GM12801 (cell line): ENCODE measurements around the gene SPRED2.

Experiments used
- CTCF ChIP-seq: IDR thresholded peaks from one replicate; pipeline ENCODE4 v1.5.1; 2011; ENCODE audit warnings: control low read depth; ENCODE audit not compliant: insufficient read length; ENCODE audit errors: extremely low read depth

Gene SPRED2

DNA sequence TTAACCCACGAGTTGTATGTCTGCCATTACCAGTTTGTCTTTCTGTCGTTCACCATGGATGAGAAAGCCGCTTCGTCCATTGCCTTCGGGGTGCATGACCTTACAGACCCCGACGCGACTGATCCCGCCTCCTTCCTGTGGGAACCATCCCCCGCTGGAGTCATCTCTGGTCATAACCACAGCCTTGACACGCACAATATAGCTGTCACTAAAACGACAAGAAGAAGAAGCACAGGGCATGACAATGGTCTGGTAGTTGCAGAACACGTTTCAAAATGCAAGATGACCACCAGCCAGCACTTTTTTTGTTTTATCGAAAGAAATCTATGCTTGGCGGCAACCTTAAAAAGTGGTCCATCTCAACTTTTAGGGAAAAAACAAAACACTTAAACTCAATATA is 87.7 kb downstream of the SPRED2 start:
- TF ChIP-seq CTCF = no peak

GRCh38 chr2:65344182-65344581 is 88.2 kb downstream of the SPRED2 start:
- TF ChIP-seq CTCF = no peak

DNA sequence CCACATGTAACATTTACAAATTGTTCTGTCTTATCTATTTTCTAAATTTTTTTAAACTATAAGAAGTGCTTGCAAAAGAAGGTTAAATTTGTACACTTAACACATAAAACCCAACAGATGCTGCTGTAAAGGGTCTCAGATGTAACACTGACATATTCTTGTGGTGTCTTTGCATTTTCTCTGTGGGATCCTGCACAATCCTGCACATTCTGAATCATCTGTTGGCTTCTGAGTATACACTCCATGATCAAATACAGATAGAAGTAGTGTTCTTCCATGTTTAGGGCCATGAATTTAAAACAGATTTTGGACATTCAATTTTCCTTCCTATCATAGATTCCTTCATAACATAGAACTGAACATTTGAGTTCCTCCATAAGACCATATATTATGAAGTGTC is 89.0 kb downstream of the SPRED2 start:
- TF ChIP-seq CTCF = no peak

GRCh38 chr2:65340898-65341681 is 91.3 kb downstream of the SPRED2 start:
- no peak for TF ChIP-seq CTCF

GRCh38 chr2:65339648-65340047 is 92.8 kb downstream of the SPRED2 start:
- no peak for TF ChIP-seq CTCF

DNA sequence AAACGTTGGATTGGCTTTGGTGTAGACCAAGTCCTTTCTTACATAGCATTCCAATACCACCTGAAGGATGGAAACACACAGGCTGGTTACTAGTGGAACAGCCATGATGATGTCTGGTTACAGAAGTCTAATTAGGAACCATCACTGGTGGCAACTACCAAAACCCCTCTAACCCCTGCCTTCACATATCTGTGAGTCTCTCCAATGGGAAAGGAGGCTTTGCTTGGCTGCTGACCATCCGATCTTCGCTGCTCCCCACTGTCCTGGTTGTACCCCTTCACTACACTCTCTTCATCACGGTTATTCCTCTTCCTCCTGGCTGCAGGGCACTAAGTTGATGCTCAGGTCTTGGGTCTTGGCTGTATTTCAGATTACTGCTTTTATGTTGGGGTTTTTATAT is 97.7 kb downstream of the SPRED2 start:
- TF ChIP-seq CTCF = no peak

- no peak for TF ChIP-seq CTCF
Observed at GRCh38 chr2:65331336-65332025, 100.9 kb downstream of the SPRED2 start.
